Natural killer cell treated with Interleukin-12 subunit alpha and Interleukin-12 subunit beta and Interleukin-15 and Interleukin-18, amount 100 ng/mL, for 72 hours (primary cell): ENCODE data around the gene SLC6A12. TPM values are rescaled to one million over a fixed set of nuclear protein-coding genes. Genes with fewer than 3 reads are reported as not detected.

ENCODE experiments used
- ATAC-seq, 2 donors: fragments of 150-1000 bp; cut with Tn5 transposase in 1 of 2; sonication (Bioruptor Pico), chemical (Tn5 transposase) in 1 of 2; 2 replicates each; pipeline ENCODE4 v1.10.0; 2021
- DNase-seq: peaks from one replicate; pipeline ENCODE4 v3.0.0; 2022; ENCODE audit warnings: low spot score
- H3K27ac Mint-ChIP-seq, 2 donors: 1 replicate in 1 of 2; 2 replicates in 1 of 2; pipeline ENCODE4 v1.8.0; 2022; ENCODE audit warnings: mixed read lengths in 2 of 2, mild to moderate bottlenecking in 1 of 2, moderate library complexity in 1 of 2
- H3K27me3 Mint-ChIP-seq, 2 donors: 1 replicate in 1 of 2; 2 replicates in 1 of 2; pipeline ENCODE4 v1.8.0; 2022; ENCODE audit warnings: mixed read lengths in 2 of 2
- H3K36me3 Mint-ChIP-seq: one replicate; pipeline ENCODE4 v1.8.0; 2022; ENCODE audit warnings: mixed read lengths
- H3K4me1 Mint-ChIP-seq, 2 donors: 1 replicate in 1 of 2; 2 replicates in 1 of 2; pipeline ENCODE4 v1.8.0; 2022; ENCODE audit warnings: low read depth in 2 of 2, mixed read lengths in 2 of 2, mild to moderate bottlenecking in 1 of 2
- H3K4me3 Mint-ChIP-seq: one replicate; pipeline ENCODE4 v1.8.0; 2022; ENCODE audit warnings: mixed read lengths
- H3K9me3 Mint-ChIP-seq: 2 replicates; pipeline ENCODE4 v1.8.0; 2022; ENCODE audit warnings: mixed read lengths
- total RNA-seq, 2 donors: library from RNA; stranded (reverse); gene quantifications; one replicate each; pipeline ENCODE4 v1.2.3, GENCODE V29; 2022

The SLC6A12 gene
- total RNA-seq, 2 donors from 2014 or later: 0.11 TPM; not detected in 1

- Mint-ChIP-seq H3K4me1 (peaks cover 8 to 13% of the 10 kb centered on the region in 2 donors), H3K4me3 (no peak overlapping the region), H3K27me3 (peaks cover 0 to 4% of the 10 kb centered on the region in 2 donors), H3K27ac (no peak overlapping the region), H3K36me3 (no peaks in the 10 kb centered on the region), H3K9me3 (no peaks in the 10 kb centered on the region)
- ATAC-seq (peak in 1 of 2 donors; percentile 16), DNase-seq (no peak)
Measured at GRCh38 chr12:161823-162222, 52.1 kb downstream of the SLC6A12 start.

GRCh38 chr12:160858-161257, 53.1 kb downstream of the SLC6A12 start:
- Mint-ChIP-seq H3K4me1 (peaks cover 0 to 7% of the 10 kb centered on the region in 2 donors), H3K4me3 (no peak overlapping the region)

GRCh38 chr12:159156-159782, 54.7 kb downstream of the SLC6A12 start:
- Mint-ChIP-seq H3K4me3 (no peak overlapping the region), H3K27me3 (no peaks in the 10 kb centered on the region), H3K36me3 (no peaks in the 10 kb centered on the region), H3K4me1 (peaks cover 0 to 2% of the 10 kb centered on the region in 2 donors), H3K27ac (no peak overlapping the region), H3K9me3 (no peaks in the 10 kb centered on the region)
- DNase-seq: no peak
- ATAC-seq: no peak

More at GRCh38 chr12:160858-161257, 53.1 kb downstream of the SLC6A12 start:
- ATAC-seq: no peak
- Mint-ChIP-seq H3K27ac (no peak overlapping the region), H3K27me3 (peaks cover 0 to 4% of the 10 kb centered on the region in 2 donors), H3K9me3 (no peaks in the 10 kb centered on the region), H3K36me3 (no peaks in the 10 kb centered on the region)
- no peak for DNase-seq

GRCh38 chr12:157644-158043, 56.3 kb downstream of the SLC6A12 start:
- Mint-ChIP-seq H3K4me1 (peaks cover 1 to 4% of the 10 kb centered on the region in 2 donors), H3K36me3 (no peaks in the 10 kb centered on the region)

GRCh38 chr12:156945-157344, 57.0 kb downstream of the SLC6A12 start:
- DNase-seq: no peak
- no peak overlapping the region for H3K27ac Mint-ChIP-seq
- no peaks in the 10 kb centered on the region for H3K9me3 Mint-ChIP-seq
- H3K27me3 Mint-ChIP-seq: peaks cover 0 to 2% of the 10 kb centered on the region in 2 donors
- no peaks in the 10 kb centered on the region for H3K36me3 Mint-ChIP-seq
- no peak for ATAC-seq
- H3K4me1 Mint-ChIP-seq: peaks cover 5 to 7% of the 10 kb centered on the region in 2 donors
- H3K4me3 Mint-ChIP-seq: no peak overlapping the region

More at GRCh38 chr12:157644-158043, 56.3 kb downstream of the SLC6A12 start:
- Mint-ChIP-seq H3K27me3 (no peaks in the 10 kb centered on the region), H3K9me3 (no peaks in the 10 kb centered on the region), H3K4me3 (no peak overlapping the region), H3K27ac (no peak overlapping the region)
- ATAC-seq (no peak), DNase-seq (no peak)

GRCh38 chr12:155646-156045, 58.3 kb downstream of the SLC6A12 start:
- ATAC-seq (no peak), DNase-seq (no peak)
- Mint-ChIP-seq H3K27me3 (peaks cover 2 to 7% of the 10 kb centered on the region in 2 donors), H3K36me3 (no peaks in the 10 kb centered on the region), H3K4me1 (peaks cover 5 to 7% of the 10 kb centered on the region in 2 donors), H3K9me3 (no peaks in the 10 kb centered on the region), H3K4me3 (no peak overlapping the region), H3K27ac (no peak overlapping the region)

GRCh38 chr12:155006-155405, 59.0 kb downstream of the SLC6A12 start:
- Mint-ChIP-seq H3K36me3 (no peaks in the 10 kb centered on the region), H3K27me3 (peaks cover 2 to 7% of the 10 kb centered on the region in 2 donors), H3K4me1 (peaks cover 5 to 7% of the 10 kb centered on the region in 2 donors), H3K9me3 (no peaks in the 10 kb centered on the region), H3K4me3 (no peak overlapping the region), H3K27ac (no peak overlapping the region)
- DNase-seq (no peak), ATAC-seq (no peak)

GRCh38 chr12:154058-154457, 59.9 kb downstream of the SLC6A12 start:
- Mint-ChIP-seq H3K36me3 (no peaks in the 10 kb centered on the region), H3K27me3 (peaks cover 2 to 7% of the 10 kb centered on the region in 2 donors), H3K4me1 (peaks cover 5 to 7% of the 10 kb centered on the region in 2 donors), H3K27ac (no peak overlapping the region), H3K4me3 (no peak overlapping the region), H3K9me3 (no peaks in the 10 kb centered on the region)
- ATAC-seq (no peak), DNase-seq (no peak)

GRCh38 chr12:153080-153746, 60.7 kb downstream of the SLC6A12 start:
- ATAC-seq (peak; percentile 63 to 64), DNase-seq (no peak)
- no peaks in the 10 kb centered on the region for H3K9me3 Mint-ChIP-seq
- no peak overlapping the region for H3K4me3 Mint-ChIP-seq
- H3K36me3 Mint-ChIP-seq: no peaks in the 10 kb centered on the region
- no peak overlapping the region for H3K27ac Mint-ChIP-seq
- peaks cover 2 to 7% of the 10 kb centered on the region in 2 donors for H3K27me3 Mint-ChIP-seq
- H3K4me1 Mint-ChIP-seq: peaks cover 5 to 7% of the 10 kb centered on the region in 2 donors

GRCh38 chr12:152440-152839, 61.5 kb downstream of the SLC6A12 start:
- H3K9me3 Mint-ChIP-seq: no peaks in the 10 kb centered on the region
- ATAC-seq (no peak), DNase-seq (no peak)
- peaks cover 2 to 7% of the 10 kb centered on the region in 2 donors for H3K27me3 Mint-ChIP-seq
- H3K4me1 Mint-ChIP-seq: peaks cover 5 to 7% of the 10 kb centered on the region in 2 donors
- no peak overlapping the region for H3K27ac Mint-ChIP-seq
- no peaks in the 10 kb centered on the region for H3K36me3 Mint-ChIP-seq
- H3K4me3 Mint-ChIP-seq: no peak overlapping the region

- Mint-ChIP-seq H3K4me1 (peaks cover 5 to 7% of the 10 kb centered on the region in 2 donors), H3K27me3 (peaks cover 2 to 7% of the 10 kb centered on the region in 2 donors), H3K9me3 (no peaks in the 10 kb centered on the region), H3K4me3 (no peak overlapping the region), H3K27ac (no peak overlapping the region), H3K36me3 (no peaks in the 10 kb centered on the region)
- DNase-seq: no peak
- ATAC-seq: no peak
Measured at GRCh38 chr12:151579-151978, 62.4 kb downstream of the SLC6A12 start.

GRCh38 chr12:148676-149416, 65.1 kb downstream of the SLC6A12 start:
- no peaks in the 10 kb centered on the region for H3K36me3 Mint-ChIP-seq
- H3K9me3 Mint-ChIP-seq: no peaks in the 10 kb centered on the region
- peaks cover 5 to 7% of the 10 kb centered on the region in 2 donors for H3K4me1 Mint-ChIP-seq
- ATAC-seq (no peak), DNase-seq (no peak)
- no peak overlapping the region for H3K27ac Mint-ChIP-seq
- H3K4me3 Mint-ChIP-seq: no peak overlapping the region
- peaks cover 2 to 7% of the 10 kb centered on the region in 2 donors for H3K27me3 Mint-ChIP-seq

GRCh38 chr12:147242-147641, 66.7 kb downstream of the SLC6A12 start:
- H3K27ac Mint-ChIP-seq: no peak overlapping the region
- no peak for DNase-seq
- H3K4me1 Mint-ChIP-seq: no peaks in the 10 kb centered on the region
- H3K4me3 Mint-ChIP-seq: no peak overlapping the region
- H3K36me3 Mint-ChIP-seq: no peaks in the 10 kb centered on the region
- no peaks in the 10 kb centered on the region for H3K9me3 Mint-ChIP-seq
- no peak for ATAC-seq
- peaks cover 3 to 7% of the 10 kb centered on the region in 2 donors for H3K27me3 Mint-ChIP-seq
